ENCODE results near the gene PPID. TPM values are rescaled to one million over a fixed set of nuclear protein-coding genes. Genes with fewer than 3 reads are reported as not detected.

Gene PPID
- total and polyA plus RNA-seq, 9 of the 15 experiments (the other 6 are each of a cell fraction or from before 2014, with no cell fraction given) = 46.5 to 160 (median 98.6) TPM

- TF ChIP-seq U2AF1 (optimal IDR thresholded peaks at IDR 0.05; ENCODE audit: low read depth, low read length) (no peak), PHF21A (IDR thresholded peaks at IDR 0.05; ENCODE audit: borderline replicate concordance, low read depth) (peak; percentile 62; the same call in 1 of the 2 replicates), ZNF609 (CRISPR knock-in tag; IDR thresholded peaks at IDR 0.05; ENCODE audit: borderline replicate concordance) (no peak), PURB (CRISPR knock-in tag; IDR thresholded peaks at IDR 0.05; ENCODE audit: low read depth) (no peak), CBFB (CRISPR knock-in tag; IDR thresholded peaks at IDR 0.05) (peak; percentile 59; the same call in 1 of the 2 replicates), ZNF184 (CRISPR knock-in tag; IDR thresholded peaks at IDR 0.05) (no peak), FOXK1 (CRISPR knock-in tag; IDR thresholded peaks at IDR 0.05; ENCODE audit: borderline replicate concordance) (no peak; the same call in 1 of the 2 replicates), MCM5 (IDR thresholded peaks at IDR 0.05; ENCODE audit: low read depth) (no peak), ARID3A (IDR thresholded peaks at IDR 0.05; ENCODE audit: borderline replicate concordance, low read depth, low read length) (no peak), CAMTA2 (CRISPR knock-in tag; conservative IDR thresholded peaks at IDR 0.05) (no peak), MAFF (IDR thresholded peaks at IDR 0.05; ENCODE audit: low read length) (no peak)
Observed at GRCh38 chr4:158671915-158672806, 51.0 kb downstream of the PPID start, which contains the start of gene ETFDH (continued).
